Mucosa of descending colon (tissue), 3 donors: ENCODE results near the gene PPP2R3B. TPM values are rescaled to one million over a fixed set of nuclear protein-coding genes. Genes with fewer than 3 reads are reported as not detected.
A peak's percentile ranks its signal among the peaks of the same experiment; 100 is the strongest.

ENCODE experiments used
- ATAC-seq: fragments of 200-7000 bp; cut with Tn5 transposase; one replicate; pipeline ENCODE4 v1.9.1; 2020; ENCODE audit warnings: mild to moderate bottlenecking, moderate library complexity
- DNase-seq, 3 donors: peaks; one replicate each; pipeline ENCODE4 v3.0.0-alpha.2; 2020
- H3K36me3 ChIP-seq: fragments of 200-600 bp; one replicate; pipeline ENCODE4 v1.8.0; 2021; ENCODE audit warnings: low read depth, mild to moderate bottlenecking
- H3K4me1 ChIP-seq: fragments of 200-600 bp; one replicate; pipeline ENCODE4 v1.8.0; 2021; ENCODE audit warnings: low read depth, mild to moderate bottlenecking
- H3K4me3 ChIP-seq: fragments of 200-600 bp; one replicate; pipeline ENCODE4 v1.8.0; 2021; ENCODE audit warnings: mild to moderate bottlenecking
- H3K9me3 ChIP-seq: fragments of 200-600 bp; one replicate; pipeline ENCODE4 v1.8.0; 2021; ENCODE audit warnings: mild to moderate bottlenecking
- CTCF ChIP-seq: fragments of 200-600 bp; IDR thresholded peaks from one replicate; pipeline ENCODE4 v1.8.0; 2022; ENCODE audit warnings: antibody characterized with exemption, mild to moderate bottlenecking
- intact Hi-C, 2 donors: fragments of 100-400 bp; cut with DNase I in 1 of 2; cut with micrococcal nuclease in 1 of 2; formaldehyde crosslinking; loops; one replicate each; pipeline versions ENCODE4 v1.11.0 to v1.11.1; 2022; cut with DNase I, micrococcal nuclease
- total RNA-seq, 3 donors: library from RNA; stranded (reverse); fragmentation: NEBNext Ultra II Directional in 2 of 3; extraction: Animal tissue kit (Norgen Biotek cat#: 25700) in 2 of 3; gene quantifications; one replicate each; pipeline versions ENCODE4 v1.2.1 to v1.2.4, GENCODE V29; 2021 to 2023
- donor health status: DM: no; HTN: no; CAD: no; lungs with moderate emphysema.
- donor health status: DM: no; HTN: no; CAD: no.
- donor health status: DM: no; HTN: yes; CAD: no.

Gene PPP2R3B
- total RNA-seq, 3 donors from 2014 or later: 9.2 to 11.6 (median 11.2) TPM

GRCh38 chrX:357693-358471 lies 28.8 kb downstream of the PPP2R3B start:
- peak in 1 of 3 donors; percentile 52 for DNase-seq
- TF ChIP-seq CTCF: no peak
- Histone ChIP-seq H3K4me3 (no peak overlapping the region), H3K36me3 (no peaks in the 10 kb centered on the region), H3K4me1 (no peaks in the 10 kb centered on the region), H3K9me3 (peaks cover 18% of the 10 kb centered on the region)
- intact Hi-C loops: no loop called here
- ATAC-seq: peak; percentile 38

DNA sequence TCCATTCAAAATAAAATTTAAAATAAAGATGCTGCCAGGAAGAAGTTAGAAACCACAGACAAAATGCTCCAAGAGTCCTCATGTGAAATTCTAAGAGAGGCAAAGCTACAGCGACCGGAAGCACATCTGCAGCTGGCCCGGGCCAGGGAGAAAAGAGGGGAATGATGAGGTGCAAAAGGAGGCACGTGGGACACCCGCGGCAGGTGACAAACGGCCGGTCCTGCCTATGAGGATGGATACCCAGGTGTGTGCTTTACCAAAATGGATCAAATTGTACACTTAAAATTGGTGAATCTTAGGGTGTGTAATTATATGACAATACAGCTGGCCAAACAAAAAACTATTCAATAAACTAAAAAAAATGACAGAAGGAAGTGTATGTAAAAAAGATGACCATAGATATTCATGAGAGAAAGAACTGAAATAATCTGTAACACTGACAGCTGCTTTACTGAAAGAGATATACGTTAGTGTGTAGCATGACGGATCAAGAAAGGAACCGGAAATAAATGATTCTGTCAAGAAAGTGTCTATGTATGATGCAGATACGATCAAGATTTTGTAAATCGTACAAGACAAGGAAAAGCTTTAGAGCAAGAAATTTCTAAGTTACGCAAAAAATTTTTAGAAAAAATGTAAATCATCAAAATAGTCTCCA lies 29.5 kb downstream of the PPP2R3B start:
- Histone ChIP-seq H3K4me3 (no peak overlapping the region), H3K9me3 (peaks cover 18% of the 10 kb centered on the region), H3K36me3 (no peaks in the 10 kb centered on the region), H3K4me1 (no peaks in the 10 kb centered on the region)
- DNase-seq: peak in 1 of 3 donors; percentile 8
- no peak for ATAC-seq
- intact Hi-C loops: no loop called here
- TF ChIP-seq CTCF: no peak

DNA sequence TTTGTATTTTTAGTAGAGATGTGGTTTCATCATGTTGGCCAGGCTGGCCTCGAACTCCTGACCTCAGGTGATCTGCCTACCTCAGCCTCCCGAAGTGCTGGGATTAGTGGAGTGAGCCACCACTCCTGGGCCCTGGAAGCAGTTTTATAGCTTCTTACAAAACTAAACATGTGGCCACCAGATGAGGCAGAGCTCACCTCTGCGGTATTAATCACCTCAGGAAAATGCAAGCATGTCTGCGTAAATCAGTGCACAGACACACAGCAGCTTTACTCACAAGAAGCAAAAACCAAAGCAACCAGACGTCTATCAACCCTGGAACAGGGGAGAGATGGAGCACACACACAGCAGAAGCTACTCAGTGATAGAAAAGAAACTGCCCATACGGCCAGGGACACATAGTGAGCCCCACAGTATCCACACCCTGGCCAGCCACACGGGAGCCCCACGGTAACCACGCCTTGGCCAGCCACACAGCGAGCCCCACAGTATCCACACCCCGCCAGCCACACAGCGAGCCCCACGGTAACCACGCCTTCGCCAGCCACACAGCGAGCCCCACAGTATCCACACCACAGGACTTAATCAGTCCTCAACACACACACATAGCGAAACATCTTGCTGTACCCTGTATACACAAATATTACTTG lies 30.2 kb downstream of the PPP2R3B start:
- H3K36me3 ChIP-seq: no peaks in the 10 kb centered on the region
- peaks cover 18% of the 10 kb centered on the region for H3K9me3 ChIP-seq
- no peak for TF ChIP-seq CTCF
- intact Hi-C loops: no loop called here
- DNase-seq: peak in 1 of 3 donors; percentile 29
- no peaks in the 10 kb centered on the region for H3K4me1 ChIP-seq
- no peak overlapping the region for H3K4me3 ChIP-seq
- ATAC-seq: no peak

- H3K4me1 ChIP-seq: no peaks in the 10 kb centered on the region
- no peak overlapping the region for H3K4me3 ChIP-seq
- intact Hi-C loops: no loop called here
- ATAC-seq (no peak), DNase-seq (no peak)
- H3K36me3 ChIP-seq: no peaks in the 10 kb centered on the region
- H3K9me3 ChIP-seq: peaks cover 13% of the 10 kb centered on the region
- no peak for TF ChIP-seq CTCF
Measured at GRCh38 chrX:355329-356050, 31.2 kb downstream of the PPP2R3B start.
